CD4-positive, alpha-beta T cell treated with Interleukin-6 for 4 hours (primary cell): ENCODE measurements around the gene CCDC13.
"Not testable (repeated sequence)": the region's sequence is repeated elsewhere in the genome, so short reads cannot be mapped to it uniquely, and the experiment has no call there.

Source experiments
- DNase-seq: peaks from one replicate; pipeline ENCODE4 v3.0.0-alpha.2; 2020; ENCODE audit warnings: mixed read lengths

The CCDC13 gene, protein sequence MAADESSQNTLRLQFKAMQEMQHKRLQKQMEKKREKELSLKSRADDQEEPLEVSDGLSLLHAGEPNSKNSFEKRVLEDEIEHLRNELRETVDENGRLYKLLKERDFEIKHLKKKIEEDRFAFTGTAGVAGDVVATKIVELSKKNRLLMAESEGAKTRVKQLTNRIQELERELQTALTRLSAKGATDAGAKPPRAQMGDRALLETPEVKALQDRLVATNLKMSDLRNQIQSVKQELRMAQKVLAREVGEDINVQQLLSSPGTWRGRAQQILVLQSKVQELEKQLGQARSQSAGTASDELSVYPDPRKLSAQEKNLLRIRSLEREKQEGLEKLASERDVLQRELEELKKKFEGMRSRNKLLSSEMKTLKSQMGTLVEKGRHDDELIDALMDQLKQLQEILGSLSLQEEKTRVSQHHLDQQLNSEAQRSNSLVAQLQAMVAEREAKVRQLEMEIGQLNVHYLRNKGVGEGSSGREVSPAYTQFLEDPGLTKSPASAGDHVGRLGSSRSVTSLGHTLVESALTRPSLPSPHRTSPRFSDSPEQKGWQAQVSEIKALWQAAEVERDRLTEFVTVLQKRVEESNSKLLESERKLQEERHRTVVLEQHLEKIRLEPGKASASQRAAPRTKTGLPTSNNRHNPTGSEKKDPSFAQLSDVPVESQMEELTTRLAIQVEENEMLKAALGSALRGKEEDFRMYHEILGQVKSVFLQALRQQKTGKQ

DNA sequence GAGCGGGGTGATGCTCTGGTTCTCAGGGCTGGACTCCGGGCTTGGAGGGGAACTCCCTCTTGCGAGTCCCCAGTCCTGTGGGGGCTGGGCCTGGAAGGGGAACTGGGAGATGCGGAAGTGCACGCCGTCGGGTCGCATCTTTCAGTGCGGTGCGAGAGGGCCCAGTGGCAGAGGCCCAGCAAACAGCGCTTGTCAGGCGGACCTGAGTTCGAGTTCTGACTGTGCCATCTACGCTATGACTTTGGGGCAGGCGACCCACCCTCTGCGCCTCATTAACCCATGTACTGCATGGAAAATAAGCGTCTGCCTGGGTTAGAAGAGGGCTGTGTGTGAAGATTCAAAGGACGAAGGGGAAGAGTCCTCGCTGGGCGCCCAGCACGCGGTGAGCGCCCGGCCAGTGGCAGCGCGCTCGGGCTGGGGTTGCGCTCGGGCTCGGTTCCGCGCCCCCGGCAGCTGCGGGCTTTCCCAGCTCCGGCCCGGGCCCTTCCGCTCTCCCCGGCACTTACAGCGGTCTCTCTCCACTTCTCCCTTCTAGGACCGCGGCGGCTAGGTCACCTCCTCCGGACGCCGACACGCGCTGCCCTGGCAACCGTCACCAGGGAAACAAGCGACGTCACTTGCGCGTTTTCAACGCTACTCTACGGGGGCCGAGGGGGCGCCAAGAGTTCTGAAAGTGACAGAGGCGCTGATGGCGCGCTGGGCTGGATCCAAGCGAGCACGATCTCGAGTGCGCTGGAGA, at the start of gene CCDC13:
CCDC13 (minus strand) TSS at position 584 of the 739 bp plus-strand sequence. CDS start 14,908 bp downstream, outside the sequence.
- DNase-seq: peak; percentile 87

DNA sequence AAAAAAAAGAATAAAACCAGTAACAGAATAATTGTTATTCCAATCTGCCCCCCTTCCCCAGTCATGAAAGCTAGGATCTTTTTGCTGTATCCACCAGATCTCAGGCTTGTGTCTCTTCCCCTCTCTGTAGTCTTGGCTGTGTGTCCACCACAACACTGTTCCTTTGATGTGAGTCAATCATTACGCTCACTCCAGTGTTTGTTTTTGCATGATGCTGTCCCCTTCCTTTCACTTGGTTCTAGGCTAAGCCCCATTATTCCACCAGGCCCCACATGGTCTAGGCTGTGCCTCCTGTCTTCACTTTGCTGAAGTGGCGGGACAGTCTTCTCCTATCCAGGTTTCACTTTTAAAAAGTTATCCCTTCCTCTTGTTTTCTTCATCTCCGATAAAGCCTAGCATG, 49.8 kb upstream of the CCDC13 start:
- no peak for DNase-seq

DNA sequence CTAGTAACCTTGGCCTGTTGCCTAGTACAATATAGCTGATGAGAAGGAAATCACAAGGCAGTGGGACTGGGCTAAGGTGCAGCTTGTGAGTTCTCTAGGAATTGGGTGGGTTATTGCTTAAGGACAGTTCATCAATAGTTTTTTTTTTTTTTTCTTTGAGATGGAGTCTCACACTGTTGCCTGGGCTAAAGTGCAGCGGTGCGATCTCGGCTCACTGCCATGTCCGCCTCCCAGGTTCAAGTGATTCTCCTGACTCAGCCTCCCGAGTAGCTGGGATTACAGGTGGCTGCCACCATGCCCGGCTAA, 47.6 kb upstream of the CCDC13 start:
- no peak for DNase-seq

DNA sequence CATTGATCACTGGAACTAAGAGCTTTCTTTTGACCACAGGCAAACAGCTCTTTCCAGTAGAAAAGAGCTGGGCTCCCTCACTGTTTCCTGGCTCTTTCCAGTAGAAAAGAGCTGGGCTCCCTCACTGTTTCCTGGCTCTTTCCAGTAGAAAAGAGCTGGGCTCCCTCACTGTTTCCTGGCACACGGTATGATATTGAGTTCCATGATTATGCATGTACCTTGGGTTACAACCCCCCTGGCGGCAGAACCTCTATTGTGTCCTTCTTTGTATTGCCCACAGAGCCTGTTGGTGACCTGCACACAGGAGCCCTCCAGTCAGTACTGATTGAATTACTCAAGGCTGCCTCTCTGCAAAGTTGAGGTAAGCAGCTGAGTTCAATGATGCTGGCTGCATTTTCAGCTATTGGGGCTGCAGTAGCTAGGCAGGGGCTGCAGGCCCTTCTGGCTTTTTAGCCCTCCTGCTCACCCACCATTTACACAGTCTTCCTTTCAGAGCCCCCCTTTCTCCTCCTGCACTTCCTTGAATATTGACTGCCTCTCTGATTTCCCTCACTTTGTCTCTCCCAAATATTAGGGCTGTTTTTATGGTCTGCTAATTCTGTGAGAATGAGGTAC, 46.4 kb upstream of the CCDC13 start:
- no peak for DNase-seq

DNA sequence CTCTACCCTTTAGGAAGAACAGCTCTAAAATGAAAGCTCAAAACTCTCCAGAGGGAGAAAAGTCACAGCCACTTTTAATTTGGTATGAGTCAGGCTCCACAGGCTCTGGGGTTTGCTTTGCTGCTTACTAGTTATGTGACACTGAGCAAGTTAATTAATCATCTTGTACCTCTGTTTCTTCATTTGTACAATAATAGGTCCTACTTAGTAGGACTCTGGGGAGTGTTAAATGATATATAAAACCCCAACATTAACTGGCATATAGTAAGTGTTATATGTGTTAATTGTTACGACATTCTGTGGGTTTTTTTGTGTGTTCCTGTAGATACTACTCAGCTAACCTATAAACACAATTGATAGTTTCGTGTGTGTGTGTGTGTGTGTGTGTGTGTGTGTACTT, 42.8 kb upstream of the CCDC13 start:
- no peak for DNase-seq

DNA sequence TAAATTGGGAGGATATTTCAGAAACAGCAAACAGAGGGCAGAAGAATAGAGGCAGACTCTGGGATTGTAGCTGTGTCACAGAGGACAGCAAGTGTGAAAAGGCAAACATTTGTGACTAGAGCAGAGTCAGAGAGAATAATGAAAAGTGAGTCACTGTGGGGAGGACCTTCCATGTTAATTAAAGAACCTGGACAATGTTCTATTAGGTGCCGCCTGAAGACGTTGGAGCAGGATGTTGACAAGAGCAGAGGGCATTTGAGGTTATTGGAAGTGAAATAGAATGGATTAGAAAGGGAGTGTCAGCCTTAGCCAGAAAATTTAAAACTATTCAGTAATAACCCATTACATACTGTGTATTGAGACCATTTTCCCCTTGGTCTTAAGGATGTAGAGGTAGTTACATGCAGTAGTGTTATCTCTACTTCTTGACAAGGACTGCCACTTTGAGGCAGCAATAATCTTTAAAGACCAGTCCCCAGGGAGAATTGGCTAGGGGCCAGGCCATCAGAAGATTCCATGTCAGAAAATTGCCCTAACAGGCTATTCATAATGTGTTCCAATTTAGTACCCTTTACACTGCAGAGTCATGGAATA, 42.0 kb upstream of the CCDC13 start:
- no peak for DNase-seq

DNA sequence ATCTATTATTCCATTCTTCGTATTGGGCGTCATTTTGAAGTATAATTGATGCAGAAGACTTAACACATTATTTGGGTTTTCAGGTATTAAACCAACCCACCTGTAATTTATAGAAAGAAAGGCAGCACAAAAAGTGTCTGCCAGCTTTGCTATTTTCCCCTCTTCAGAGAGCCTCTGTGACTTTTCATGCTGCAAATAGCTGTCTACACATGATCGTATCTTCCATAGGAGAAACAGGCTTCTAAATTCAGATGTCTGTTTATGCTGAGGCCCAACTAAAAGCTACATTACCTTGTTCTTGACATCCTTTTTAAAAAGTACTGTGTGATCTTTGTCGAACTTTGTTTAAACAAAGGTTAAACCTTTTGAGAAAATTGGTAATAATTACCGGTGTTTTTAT, 41.2 kb upstream of the CCDC13 start:
- no peak for DNase-seq

DNA sequence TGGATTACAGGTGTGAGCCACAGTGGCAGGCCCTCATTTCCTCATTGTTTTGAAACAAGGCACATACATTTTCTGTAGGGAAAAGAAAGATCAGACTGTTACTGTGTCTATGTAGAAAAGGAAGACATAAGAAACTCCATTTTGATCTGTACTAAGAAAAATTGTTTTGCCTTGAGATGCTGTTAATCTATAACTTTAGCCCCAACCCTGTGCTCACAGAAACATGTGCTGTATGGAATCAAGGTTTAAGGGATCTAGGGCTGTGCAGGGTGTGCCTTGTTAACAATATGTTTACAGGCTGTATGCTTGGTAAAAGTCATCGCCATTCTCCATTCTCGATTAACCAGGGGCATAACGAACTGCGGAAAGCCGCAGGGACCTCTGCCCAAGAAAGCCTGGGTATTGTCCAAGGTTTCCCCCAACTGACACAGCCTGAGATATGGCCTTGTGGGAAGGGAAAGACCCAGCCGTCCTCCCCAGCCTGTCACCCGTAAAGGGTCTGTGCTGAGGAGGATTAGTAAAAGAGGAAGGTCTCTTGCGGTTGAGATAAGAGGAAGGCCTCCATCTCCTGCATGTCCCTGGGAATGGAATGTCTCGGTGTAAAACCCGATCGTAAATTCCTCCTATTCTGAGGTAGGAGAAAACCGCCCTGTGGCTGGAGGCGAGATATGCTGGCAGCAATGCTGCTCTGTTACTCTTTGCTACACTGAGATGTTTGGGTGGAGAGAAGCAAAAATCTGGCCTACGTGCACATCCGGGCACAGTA, 38.2 kb upstream of the CCDC13 start:
- not testable (repeated sequence) for DNase-seq

DNA sequence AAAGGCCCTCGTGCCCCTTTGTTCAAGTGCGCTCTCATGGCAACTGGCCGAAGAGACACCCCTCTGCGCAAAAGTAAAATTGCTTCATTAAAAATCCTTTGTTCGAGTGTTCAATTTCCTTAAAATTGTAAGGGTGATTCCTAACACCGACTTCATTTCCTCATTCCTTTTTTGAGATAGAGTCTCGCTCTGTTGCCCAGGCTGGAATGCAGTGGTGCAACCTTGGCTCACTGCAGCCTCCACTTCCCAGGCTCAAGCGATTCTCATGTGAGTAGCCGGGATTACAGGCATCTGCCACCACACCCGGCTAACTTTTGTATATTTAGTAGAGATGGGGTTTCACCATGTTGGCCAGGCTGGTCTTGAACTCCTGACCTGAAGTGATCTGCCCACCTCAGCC, 37.7 kb upstream of the CCDC13 start:
- not testable (repeated sequence) for DNase-seq

DNA sequence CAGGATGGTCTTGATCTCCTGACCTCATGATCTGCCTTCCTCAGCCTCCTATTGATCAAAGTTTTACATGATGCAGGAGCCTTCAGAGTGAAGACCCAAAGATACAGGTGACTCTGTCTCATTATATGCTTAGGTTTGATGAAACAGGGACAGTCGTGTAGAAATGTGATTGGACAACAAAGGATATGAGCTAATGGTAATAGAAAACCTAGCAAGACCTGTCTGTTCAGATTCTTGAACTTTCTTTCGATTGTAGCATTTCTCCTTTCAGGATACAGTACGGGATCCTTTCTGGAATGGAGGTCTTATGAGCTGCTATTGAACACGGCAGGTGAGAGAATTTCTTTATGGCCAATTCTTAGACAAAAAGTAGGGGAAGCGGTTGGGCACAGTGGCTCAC, 36.1 kb upstream of the CCDC13 start, which contains the start of gene ACKR2:
ACKR2 (plus strand) TSS at position 244 of the 400 bp plus-strand sequence. CDS start 55,058 bp downstream, outside the sequence.
- no peak for DNase-seq

DNA sequence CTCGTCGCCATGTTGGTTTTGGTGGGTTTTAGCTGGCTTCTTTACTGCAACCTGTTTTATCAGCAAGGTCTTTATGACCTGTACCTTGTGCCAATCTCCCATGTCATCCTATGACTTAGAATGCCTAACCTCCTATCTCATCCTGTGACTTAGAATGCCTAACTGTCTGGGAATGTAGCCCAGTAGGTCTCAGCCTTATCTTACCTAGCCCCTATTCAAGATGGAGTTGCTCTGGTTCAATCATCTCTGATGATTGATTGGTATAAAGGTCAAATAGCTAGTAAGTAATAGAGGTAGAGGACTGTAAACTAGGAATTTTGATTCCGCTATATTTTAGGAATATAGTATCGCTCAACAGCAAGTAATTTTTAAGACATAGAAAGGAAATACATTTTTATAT, 34.9 kb upstream of the CCDC13 start:
- DNase-seq: no peak

DNA sequence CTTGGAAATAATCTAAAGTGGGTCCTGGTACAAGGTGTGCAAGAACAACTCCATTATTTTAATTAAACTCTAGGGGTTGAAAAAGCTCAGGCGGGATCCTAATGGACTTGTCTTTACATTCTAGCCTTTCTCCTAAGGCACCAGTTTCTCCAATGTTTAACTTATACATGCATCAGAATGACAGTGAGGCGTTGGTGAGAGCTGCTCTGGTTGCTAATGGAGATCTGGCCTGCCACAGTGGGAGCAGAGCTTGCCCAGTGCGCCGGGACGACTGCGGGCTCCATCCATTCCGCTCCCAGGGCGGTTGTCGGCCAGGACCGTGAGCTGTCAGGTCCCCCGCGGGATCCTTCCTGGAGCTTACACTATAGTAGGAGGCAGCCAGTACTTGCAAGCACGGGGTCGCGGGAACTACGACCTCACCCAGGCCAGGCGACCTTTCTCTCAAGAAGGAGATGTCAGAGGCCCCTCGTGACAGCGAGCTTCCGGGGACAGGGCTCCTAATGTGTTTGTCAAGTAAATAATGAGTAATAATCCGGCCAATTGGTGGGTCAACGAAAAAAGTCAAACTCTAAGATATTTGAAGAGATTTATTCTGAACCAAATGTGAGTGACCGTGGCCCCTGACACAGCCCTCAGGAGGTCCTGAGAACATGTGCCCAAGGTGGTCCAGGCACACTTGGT, 32.2 kb upstream of the CCDC13 start:
- no peak for DNase-seq

DNA sequence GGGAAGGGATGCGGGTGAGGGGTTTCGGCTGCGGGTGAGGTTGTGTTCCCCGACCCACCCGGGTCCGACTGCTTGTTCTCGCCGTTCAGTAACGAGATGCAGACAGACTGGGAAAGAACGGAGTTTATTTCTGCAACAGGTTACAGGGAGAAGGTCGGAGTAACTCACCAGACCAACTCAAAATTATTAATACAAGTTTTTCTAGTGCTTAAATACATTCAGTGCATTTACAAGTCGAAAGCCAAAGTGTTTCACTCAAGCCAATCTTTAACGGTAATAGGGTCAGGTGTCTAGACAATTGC, 31.7 kb upstream of the CCDC13 start:
- DNase-seq: no peak

DNA sequence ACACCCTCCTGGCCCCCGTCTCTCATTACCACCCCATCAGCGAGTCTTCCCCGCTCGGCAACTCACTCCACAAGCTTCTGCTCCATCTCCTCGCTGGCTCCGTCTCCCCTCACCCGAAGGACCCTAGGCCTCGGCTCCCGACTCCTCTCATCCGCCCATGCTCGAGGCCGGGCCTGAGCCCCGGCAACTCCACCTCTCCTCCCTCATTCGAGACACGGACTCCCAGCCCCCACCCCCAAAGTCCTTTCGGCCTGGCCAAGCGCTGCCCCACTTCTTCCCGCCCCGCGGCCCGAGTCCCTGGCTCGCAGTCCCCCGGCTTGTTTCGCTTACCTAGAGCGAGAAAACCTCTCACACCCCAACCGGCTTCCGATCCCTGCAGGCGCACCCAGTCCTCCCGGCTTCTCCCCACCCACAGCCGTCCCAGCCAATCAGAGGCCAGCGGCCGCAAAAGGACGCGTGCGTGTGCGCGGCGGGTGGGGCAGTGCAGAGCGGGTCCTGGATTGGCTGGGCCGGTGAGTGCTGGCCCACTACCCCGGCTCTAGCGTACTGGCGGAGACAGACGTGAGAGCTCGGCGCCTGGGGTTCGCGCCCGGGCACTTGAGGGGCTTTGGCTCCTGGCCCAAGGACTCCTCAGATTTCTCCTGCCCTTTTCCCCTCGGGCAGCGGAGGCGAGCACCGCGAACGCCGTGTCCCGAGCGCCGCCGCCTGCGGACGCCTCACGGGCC, 31.2 kb upstream of the CCDC13 start, which contains the start of gene HIGD1A:
HIGD1A (minus strand) TSS at position 385 of the 725 bp plus-strand sequence. CDS start 10,237 bp downstream, outside the sequence.
- peak; percentile 95 for DNase-seq

DNA sequence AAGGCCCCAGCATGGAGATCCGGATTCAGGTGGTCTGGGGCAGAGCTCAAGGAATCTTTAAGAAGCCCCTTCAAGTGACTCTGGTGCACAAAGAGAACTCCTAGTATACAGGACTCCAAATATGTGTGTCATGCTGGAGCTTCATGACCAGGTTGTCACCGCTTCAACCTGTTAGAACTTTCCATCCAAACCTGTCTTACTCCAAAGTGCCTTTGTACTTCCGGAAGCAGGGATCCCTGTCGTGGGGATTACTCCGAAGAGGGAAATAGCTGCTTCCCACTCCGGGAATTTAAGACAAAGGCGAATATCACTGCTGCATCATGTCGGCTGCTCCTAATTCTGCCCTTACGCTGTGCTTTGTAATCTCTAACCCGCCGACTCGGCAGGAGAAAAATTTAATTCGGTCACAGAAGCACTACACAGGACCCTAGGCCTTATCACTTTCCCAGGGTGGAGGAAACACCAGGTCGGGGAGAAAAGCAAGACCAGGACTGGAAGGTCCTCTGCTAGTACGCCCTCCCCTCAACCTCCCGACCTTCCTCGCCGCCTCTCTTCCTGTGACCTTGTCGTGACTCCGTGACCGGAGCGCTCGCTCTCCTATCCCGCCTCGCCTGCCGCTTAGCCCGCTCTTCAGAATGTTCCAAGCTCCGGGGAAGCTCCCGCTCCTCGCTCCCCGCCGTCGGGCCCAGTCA, 30.5 kb upstream of the CCDC13 start:
- DNase-seq: peak; percentile 27

DNA sequence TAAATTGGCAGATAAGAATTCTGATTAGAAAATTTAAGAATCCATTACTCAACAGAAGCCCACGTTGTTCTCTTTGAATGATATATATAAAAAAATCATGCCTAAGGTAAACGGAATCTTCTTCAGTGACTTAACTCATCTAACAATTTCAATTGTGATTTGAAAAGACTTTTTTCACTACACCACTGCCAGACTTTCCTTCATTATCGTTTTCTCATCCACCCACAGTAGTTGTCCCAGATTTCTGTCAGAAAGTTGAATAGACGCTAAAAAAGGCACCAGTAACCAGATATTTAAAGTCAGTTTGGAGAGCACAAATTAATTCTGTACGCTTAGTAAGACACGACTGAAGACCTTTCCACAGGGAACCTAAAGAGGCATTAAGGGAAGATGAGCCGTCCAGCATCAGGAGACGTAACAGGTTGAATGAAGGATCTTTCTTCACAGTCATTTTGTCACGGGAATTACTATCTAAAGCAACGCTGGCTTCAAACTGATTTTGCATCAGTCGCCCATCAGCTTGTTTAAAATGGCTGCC, 29.9 kb upstream of the CCDC13 start:
- no peak for DNase-seq

DNA sequence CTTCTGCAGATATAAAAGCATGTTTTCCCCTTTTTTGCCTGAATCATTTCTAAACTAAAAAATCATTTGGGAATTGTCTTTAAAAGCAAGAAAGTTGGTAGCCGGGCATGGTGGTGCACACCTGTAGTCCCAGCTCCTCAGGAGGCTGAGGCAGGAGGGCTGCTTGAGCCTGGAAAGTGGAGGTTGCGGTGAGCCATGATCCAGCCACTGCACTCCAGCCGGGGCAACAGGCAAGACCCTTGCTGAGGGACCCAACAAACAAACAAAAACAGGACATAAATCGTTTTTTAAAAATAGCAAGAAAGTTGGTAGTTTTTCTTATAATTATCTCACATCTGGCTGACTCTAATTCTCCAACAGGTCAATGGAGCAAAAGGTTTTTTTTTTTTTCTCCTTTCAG, 28.7 kb upstream of the CCDC13 start:
- DNase-seq: no peak

DNA sequence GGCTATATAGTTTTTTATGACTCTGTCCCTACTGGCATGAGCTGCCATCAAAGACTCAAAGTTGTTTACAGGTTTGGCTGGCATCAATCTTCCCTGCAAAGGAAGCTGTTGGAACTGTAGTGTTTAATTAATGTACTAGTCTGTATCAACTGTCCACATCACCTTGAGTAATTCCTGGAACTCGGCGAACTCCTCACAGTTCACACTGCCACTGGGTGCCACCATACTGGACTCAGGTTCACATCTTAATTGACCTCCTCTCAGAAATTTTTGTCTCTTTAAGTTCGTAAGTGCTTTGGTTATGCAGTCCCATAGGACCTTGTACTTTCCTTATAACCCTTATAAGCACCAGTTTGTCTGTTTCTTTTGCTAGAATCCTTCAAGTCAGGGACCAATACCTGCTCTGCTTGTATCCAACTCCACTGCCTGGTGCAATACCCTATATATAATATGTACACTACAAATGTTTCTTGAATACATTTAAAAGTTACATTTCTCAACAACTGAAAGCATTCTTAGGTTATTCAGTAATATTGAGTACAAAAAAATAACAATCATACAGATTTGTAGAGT, 28.1 kb upstream of the CCDC13 start:
- no peak for DNase-seq

DNA sequence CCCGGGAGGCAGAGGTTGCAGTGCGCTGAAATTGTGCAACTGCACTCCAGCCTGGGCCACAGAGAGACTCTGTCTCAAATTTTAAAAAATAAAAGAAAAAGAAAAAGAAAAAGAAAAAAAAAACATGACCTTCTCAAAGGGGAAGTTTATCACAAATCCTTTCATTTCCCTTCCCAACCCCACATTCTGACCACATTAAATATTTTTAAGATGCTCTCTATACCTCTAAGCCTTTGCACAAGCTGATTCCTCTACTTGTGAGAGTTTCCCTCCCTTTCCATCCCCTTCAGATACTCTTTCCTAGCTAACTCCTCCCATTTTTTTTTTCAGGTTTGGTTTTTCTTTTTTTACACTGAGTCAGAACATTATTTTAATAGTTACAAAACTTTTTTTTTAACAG, 27.2 kb upstream of the CCDC13 start:
- no peak for DNase-seq
